ENCODE results near the gene B4GALNT3. TPM values are rescaled to one million over a fixed set of nuclear protein-coding genes. Genes with fewer than 3 reads are reported as not detected.
A peak's percentile ranks its signal among the peaks of the same experiment; 100 is the strongest.

B4GALNT3 gene
- polyA plus RNA-seq, 2 of the 4 experiments (the other 2 are of a cell fraction): 0.43 to 0.53 TPM

- TF ChIP-seq RAD21 (conservative IDR thresholded peaks at IDR 0.05 in 1 of 2, IDR thresholded peaks at IDR 0.05 in 1 of 2) (no peak), HEYL (CRISPR knock-in tag; IDR thresholded peaks at IDR 0.05) (no peak), FOSB (CRISPR knock-in tag; IDR thresholded peaks at IDR 0.05) (no peak)
Measured at GRCh38 chr12:599756-600155, 140.0 kb downstream of the B4GALNT3 start (continued).

GRCh38 chr12:601976-602699 is 142.4 kb downstream of the B4GALNT3 start:
- no peak overlapping the region for H3K4me2 ChIP-seq
- ChIA-PET CTCF (interaction anchor here (0.9 to 1.6 kb wide), 4 partner anchors 9 to 32 kb away, joined by 3 read pairs; no protein-coding TSS in a partner anchor), POLR2A (no interaction called here)
- DNase-seq (ENCODE audit: low read depth in 1 of 2, low spot score in 1 of 2): no peak
- H3K9me3 ChIP-seq: no peaks in the 10 kb centered on the region
- no peak for FAIRE-seq
- H3K4me1 ChIP-seq: no peaks in the 10 kb centered on the region
- H3K27ac ChIP-seq: no peak overlapping the region
- WGBS (ENCODE audit: missing lambda C conversion rate): 68% methylated on average over 7 of the region's 7 CpGs
- ATAC-seq: no peak
- no peak overlapping the region for H3K4me3 ChIP-seq
- TF ChIP-seq MAZ (IDR thresholded peaks at IDR 0.05; ENCODE audit: borderline replicate concordance, low read depth, low read length): no peak
- TF ChIP-seq CTCF (IDR thresholded peaks at IDR 0.05): no peak
- no peak for TF ChIP-seq BCL3 (IDR thresholded peaks at IDR 0.05)
- no peak for TF ChIP-seq EHF (CRISPR knock-in tag; IDR thresholded peaks at IDR 0.05)
- TF ChIP-seq CBX8 (IDR thresholded peaks at IDR 0.05): no peak
- no peak for TF ChIP-seq CHD4 (IDR thresholded peaks at IDR 0.05; ENCODE audit: borderline replicate concordance)

- H3K9me3 ChIP-seq: no peaks in the 10 kb centered on the region
- FAIRE-seq (no peak), ATAC-seq (no peak), DNase-seq (ENCODE audit: low read depth in 1 of 2, low spot score in 1 of 2) (no peak)
- no peak overlapping the region for H3K4me3 ChIP-seq
- POLR2A ChIA-PET: no interaction called here
- CTCF ChIA-PET: interaction anchor here (0.6 to 6.3 kb wide), 7 partner anchors 9 to 212 kb away, joined by 3 to 34 read pairs (median 3); no protein-coding TSS in a partner anchor
- no peaks in the 10 kb centered on the region for H3K4me1 ChIP-seq
- TF ChIP-seq TP53 (CRISPR knock-in tag; IDR thresholded peaks at IDR 0.05) (no peak), HOXA7 (CRISPR knock-in tag; IDR thresholded peaks at IDR 0.05) (no peak), ZC3H11A (IDR thresholded peaks at IDR 0.05) (no peak)
- H3K4me2 ChIP-seq: no peak overlapping the region
- H3K27ac ChIP-seq: no peak overlapping the region
Measured at GRCh38 chr12:602700-603068, 142.9 kb downstream of the B4GALNT3 start.

- POLR2A ChIA-PET: no interaction called here
- FAIRE-seq (no peak), ATAC-seq (no peak), DNase-seq (ENCODE audit: low read depth in 1 of 2, low spot score in 1 of 2) (no peak)
- 92% methylated on average over 7 of the region's 7 CpGs for WGBS (ENCODE audit: missing lambda C conversion rate)
- TF ChIP-seq RARB (CRISPR knock-in tag; IDR thresholded peaks at IDR 0.05) (no peak), FOSL2 (IDR thresholded peaks at IDR 0.05) (no peak), FOSL2 (CRISPR knock-in tag; IDR thresholded peaks at IDR 0.05) (no peak), TP53 (CRISPR knock-in tag; IDR thresholded peaks at IDR 0.05) (no peak), RNF2 (IDR thresholded peaks at IDR 0.05; ENCODE audit: borderline replicate concordance, low read depth) (no peak), JUNB (IDR thresholded peaks at IDR 0.05) (no peak), BCL3 (IDR thresholded peaks at IDR 0.05) (no peak), E2F6 (IDR thresholded peaks at IDR 0.05; ENCODE audit: borderline replicate concordance, low read depth) (no peak), RFX5 (IDR thresholded peaks at IDR 0.05) (no peak), CHD4 (IDR thresholded peaks at IDR 0.05; ENCODE audit: borderline replicate concordance) (no peak), ZSCAN20 (CRISPR knock-in tag; IDR thresholded peaks at IDR 0.05) (no peak), CHD2 (IDR thresholded peaks at IDR 0.05; ENCODE audit: low read length, partially characterized antibody) (no peak), FOXS1 (CRISPR knock-in tag; IDR thresholded peaks at IDR 0.05) (no peak), ZNF302 (CRISPR knock-in tag; IDR thresholded peaks at IDR 0.05) (no peak), KDM1A (IDR thresholded peaks at IDR 0.05; ENCODE audit: low read depth) (no peak), RAD21 (conservative IDR thresholded peaks at IDR 0.05 in 1 of 2, IDR thresholded peaks at IDR 0.05 in 1 of 2) (no peak), NR3C1 (IDR thresholded peaks at IDR 0.05) (no peak), ZC3H11A (IDR thresholded peaks at IDR 0.05) (no peak), HES2 (IDR thresholded peaks at IDR 0.05) (no peak), GATA3 (IDR thresholded peaks at IDR 0.05; ENCODE audit: borderline replicate concordance) (no peak)
- H3K4me3 ChIP-seq: no peak overlapping the region
- H3K4me2 ChIP-seq: no peak overlapping the region
- H3K27ac ChIP-seq: peak overlapping the region in 1 of 2 experiments; percentile 14; a peak in 1 of 6 replicates
- CTCF ChIA-PET: interaction anchor here (0.6 to 6.3 kb wide), 4 partner anchors 9 to 256 kb away, joined by 3 to 34 read pairs (median 4); no protein-coding TSS in a partner anchor
- H3K4me1 ChIP-seq: peaks cover 4% of the 10 kb centered on the region
- H3K9me3 ChIP-seq: no peaks in the 10 kb centered on the region
Measured at GRCh38 chr12:604956-605355, 145.2 kb downstream of the B4GALNT3 start.
